Fibroblast of skin of back (primary cell): Measurements from ENCODE around the gene MAP4K1.

Source experiments
- DNase-seq: peaks from one replicate; pipeline ENCODE4 v3.0.0-alpha.2; 2013

The MAP4K1 gene

DNA sequence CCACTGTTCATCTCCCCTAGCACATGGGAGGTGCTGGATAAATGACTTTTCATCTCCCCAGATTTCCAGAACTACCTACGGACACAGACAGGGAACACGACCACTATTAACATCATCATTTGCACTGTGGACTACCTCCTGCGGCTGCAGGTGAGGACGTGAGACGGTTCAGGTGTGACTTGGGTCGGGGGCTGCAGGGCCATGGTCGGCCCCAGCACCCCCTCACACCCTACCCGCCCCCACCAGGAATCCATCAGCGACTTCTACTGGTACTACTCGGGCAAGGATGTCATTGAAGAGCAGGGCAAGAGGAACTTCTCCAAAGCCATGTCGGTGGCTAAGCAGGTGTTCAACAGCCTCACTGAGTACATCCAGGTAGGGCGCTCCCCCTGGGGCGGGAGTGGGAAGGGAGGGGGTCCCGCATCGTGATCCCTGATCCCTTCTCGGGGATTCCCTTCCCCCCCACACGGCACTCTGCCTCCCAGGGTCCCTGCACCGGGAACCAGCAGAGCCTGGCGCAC is 74.4 kb downstream of the MAP4K1 start:
- DNase-seq: no peak

DNA sequence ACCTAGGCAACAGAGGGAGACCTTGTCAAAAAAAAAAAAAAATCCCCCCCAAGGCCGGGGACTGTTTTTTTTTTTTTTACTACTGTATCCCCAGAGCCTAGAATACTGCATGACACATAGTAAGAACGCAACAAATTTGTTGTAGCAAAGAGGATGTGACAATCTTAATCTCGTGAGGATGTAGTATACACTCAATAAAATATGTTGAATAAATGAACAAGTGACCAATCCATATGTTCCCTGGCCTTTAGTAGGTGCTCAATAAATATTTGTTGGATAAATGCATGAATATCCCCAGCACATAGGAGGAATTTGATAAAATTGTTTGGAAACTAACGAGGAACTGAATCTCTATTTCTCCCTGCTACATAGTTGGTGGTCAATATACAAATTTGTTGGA is 75.7 kb downstream of the MAP4K1 start:
- no peak for DNase-seq

DNA sequence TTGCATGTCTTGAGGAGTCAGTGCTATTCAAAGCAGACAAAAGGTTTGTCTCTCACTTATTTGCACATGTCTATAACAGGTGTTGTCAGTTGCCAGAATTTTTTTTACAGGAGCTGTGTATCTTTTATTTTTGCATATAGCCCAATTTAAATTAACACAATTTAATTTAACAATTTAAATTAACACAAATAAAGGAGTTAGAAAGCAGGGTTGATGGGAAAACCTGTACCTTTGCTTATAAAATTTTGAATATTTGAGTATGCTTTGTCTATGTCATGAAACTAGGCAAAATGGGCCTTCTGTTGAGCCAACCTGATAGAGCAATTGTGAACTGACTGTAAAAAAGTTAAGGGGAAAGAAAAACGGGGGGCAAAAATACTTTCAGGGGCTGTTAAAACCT is 78.0 kb downstream of the MAP4K1 start:
- no peak for DNase-seq

DNA sequence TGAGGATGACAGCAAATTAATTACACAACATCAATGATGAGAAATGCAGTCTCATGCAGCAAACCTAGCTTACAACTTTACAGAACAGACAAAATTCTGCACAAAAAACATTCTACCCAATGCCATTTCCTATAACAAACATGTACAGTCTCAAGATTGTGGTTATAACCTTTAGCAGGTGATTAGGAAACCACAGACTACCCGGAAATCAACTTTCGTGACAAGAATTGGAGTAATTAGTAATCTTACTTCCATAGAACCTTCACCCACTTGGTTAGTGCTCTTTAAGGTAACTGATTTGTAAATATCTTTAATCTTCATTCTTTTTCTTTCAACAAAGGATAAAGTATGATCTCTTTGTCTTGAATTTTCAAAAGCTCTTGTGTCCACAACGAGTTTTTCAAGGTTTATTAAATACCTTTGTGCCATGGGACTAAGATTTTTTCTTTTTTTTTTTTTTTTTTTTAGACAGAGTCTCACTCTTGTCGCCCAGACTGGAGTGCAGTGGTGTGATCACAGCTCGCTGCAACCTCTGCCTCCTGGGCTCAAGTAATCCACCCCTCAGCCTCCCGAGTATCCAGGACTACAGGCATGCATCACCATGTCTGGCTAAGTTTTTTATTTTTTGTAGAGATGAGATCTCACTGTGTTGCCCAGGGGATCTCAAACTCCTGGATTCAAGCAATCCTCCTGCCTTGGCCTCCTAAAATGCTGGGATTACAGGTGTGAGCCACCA is 78.8 kb downstream of the MAP4K1 start:
- DNase-seq: no peak

DNA sequence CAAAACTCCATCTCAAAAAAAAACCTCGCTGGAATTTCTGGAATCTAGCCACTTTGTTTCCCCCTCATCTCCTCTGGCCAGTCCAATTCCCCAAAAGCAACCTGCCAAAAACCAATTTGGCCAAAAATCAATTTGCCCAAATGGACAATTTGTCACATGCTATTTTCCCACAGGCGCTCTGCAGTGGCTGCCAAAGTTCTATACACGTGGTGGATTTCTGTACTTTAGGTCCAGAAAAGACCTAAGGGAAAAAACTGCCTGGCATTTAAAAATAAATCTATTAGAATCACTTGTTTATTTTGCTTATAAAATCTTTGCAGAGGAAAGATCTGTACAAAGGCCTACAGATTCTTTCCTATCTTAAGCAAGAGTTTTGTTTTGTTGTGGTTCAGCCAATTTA is 79.4 kb downstream of the MAP4K1 start:
- DNase-seq: no peak
